GM12864 (cell line): ENCODE results near the gene GOLGA5.

ENCODE experiments used
- DNase-seq: peaks from one replicate; pipeline ENCODE4 v3.0.0-alpha.2; 2011; ENCODE audit warnings: low read depth
- H3K4me3 ChIP-seq: 2 replicates; pipeline ENCODE4 v1.5.1; 2011; ENCODE audit warnings: mild to moderate bottlenecking, low read depth, low read length, control low read depth
- CTCF ChIP-seq: IDR thresholded peaks from 2 replicates; pipeline ENCODE4 v1.5.1; 2011; ENCODE audit warnings: low read depth, mild to moderate bottlenecking, moderate library complexity, low read length, control low read depth, inconsistent platforms; ENCODE audit errors: missing control alignments

Gene GOLGA5

DNA sequence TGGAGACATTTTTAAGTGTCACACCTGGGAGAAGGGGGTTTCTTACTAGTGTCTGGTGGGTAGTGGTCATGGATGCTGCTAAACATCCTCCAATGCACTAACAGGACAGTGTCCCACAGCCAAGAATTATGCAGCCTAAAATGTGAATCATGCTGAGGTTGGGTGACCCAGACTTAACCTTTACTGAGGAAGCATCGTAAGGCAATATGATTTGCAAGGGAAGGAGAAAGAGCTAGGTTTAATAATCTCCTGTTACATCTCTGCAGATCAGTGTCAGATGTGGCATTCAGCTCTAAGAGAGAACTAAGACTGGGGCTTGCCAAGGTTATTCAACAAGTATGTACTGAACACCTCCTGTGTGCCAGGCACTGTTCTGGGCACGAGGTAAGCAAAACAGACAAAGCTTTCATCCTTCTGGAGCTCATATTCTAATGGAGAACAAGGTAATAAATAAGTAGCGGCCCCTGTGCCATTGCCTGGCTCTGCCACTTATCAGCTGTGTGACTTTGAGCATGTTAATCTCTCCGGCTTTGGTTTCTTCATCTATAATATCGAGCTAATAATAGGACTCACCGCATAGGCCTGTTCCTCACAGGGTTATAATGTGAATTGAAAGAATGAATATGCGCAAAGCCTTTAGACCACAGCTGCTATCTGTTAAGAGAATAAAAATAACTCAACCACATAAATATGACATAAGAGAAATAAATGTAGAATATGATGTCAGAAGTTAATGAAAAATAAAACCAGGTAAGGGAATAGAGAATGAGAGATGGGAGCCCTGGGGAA, 13.5 kb upstream of the GOLGA5 start:
- DNase-seq, result no peak
- no peak for TF ChIP-seq CTCF
- no peak overlapping the region for H3K4me3 ChIP-seq

DNA sequence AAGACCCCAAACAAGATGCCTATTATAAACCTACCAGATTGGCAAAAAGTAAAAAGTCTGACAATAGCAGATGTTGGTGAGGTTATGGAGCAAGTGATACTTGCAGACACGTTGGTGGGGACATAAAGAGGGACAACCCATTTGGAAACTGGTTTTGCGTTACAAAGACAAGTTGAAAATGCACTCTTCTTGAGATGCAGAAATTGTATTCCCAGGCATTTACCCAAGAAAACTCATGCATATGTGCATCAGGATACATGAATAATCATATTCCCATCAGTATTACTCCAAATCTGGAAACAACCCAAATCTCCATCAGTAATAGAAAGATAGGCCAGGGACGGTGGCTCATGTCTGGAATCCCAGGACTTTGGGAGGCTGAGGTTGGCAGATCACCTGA, 12.8 kb upstream of the GOLGA5 start:
- no peak for DNase-seq
- no peak for TF ChIP-seq CTCF
- no peak overlapping the region for H3K4me3 ChIP-seq

DNA sequence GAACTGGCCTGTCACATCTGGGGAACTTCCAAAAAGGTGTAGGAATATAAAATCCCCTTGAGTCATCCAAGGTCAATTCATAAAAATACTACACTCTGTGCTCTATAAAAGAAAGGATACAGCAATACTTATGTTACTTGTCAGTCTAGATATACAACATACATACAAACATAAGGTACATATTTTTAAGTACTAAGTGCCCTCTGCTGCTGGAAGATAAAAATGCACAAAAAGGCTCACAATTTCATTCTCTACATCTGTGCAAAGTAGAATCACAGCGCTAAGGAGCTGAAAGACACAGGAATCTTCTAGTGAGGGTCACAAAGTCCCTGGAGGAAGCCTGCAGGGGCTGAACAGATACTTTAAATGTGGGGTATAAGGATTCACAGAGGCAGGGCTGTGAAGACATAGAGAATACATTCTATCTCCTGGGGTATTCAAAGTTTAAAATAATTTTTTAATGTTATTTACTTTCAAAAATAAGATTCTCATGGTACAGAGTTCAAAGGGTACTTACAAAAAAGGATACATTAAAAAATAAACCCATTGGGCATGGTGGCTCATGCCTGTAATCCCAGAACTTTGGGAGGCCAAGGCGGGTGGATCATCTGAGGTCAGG, 10.2 kb upstream of the GOLGA5 start:
- DNase-seq, result no peak
- H3K4me3 ChIP-seq, result no peak overlapping the region
- TF ChIP-seq CTCF, result peak; percentile 45

DNA sequence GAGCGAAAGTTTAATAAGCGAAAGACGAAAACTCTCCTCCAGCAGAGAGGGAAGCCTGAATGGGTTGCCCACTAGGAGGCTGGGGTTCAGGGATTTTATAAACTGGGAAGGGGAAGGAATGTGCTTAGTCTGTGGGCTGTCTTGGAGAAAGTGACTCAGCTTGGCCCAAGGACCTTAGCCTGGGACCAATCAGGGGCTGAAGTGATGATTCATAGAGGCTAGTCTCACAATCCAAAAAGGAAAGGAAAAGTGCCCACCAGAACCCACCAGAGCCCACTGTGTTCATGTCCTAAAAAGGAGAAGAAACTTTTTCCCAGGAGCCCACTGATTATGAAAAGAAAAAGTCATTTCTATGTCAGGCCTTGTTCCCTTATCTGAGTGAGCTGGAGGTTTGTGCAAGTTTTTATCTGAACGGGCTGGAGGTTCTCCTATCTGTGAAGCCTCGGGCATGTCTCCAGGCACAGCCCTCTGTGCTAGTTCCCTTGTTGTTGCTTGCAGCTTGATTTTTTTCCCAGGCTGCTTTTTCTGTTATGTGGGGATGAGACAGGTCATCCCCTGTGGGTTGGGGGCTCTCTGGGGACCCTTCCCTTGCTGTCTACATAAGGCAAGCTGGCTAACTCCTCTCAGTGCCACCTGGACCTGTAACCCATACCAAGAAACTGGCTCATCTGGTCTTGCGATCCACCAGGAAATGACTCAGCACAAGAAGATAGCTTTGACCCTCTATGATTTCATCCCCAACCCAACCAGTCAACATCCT, 8.3 kb upstream of the GOLGA5 start:
- no peak for TF ChIP-seq CTCF
- DNase-seq, result no peak
- no peak overlapping the region for H3K4me3 ChIP-seq

DNA sequence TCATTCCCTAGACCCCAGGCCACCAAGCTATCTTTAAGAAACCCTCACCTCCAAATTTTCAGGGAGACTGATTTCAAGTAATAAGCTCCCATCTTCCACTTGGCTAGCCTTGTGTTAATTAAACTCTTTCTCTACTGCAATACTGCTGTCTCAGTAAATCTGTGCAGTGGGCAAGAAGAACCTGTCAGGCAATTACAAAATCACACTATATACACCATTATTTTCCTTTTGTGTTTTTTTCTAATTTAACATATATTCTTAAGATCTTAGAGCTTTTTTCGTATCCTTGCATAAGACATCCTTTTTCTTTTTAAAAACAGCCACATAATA, 7.7 kb upstream of the GOLGA5 start:
- no peak overlapping the region for H3K4me3 ChIP-seq
- DNase-seq, result no peak
- no peak for TF ChIP-seq CTCF

- TF ChIP-seq CTCF, result no peak
- no peak overlapping the region for H3K4me3 ChIP-seq
- no peak for DNase-seq
Observed at GRCh38 chr14:92787554-92787953, 6.6 kb upstream of the GOLGA5 start.
